DND-41 (cell line): ENCODE results near the gene SLC24A4.

ENCODE experiments used
- CTCF ChIP-seq: IDR thresholded peaks from 2 replicates; pipeline ENCODE4 v1.5.1; 2012; ENCODE audit warnings: borderline replicate concordance, low read length, moderate library complexity, mild to moderate bottlenecking; ENCODE audit not compliant: poor library complexity, severe bottlenecking; ENCODE audit errors: extremely low read depth
- EZH2 ChIP-seq: IDR thresholded peaks from 3 replicates; pipeline ENCODE4 v1.6.1; 2012; ENCODE audit warnings: borderline replicate concordance, low read depth, mild to moderate bottlenecking, moderate library complexity, low read length, inconsistent platforms; ENCODE audit not compliant: severe bottlenecking

- TF ChIP-seq CTCF (no peak), EZH2 (no peak)
Measured at GRCh38 chr14:92529903-92530302, 206.9 kb downstream of the SLC24A4 start.
